CD4-positive, alpha-beta T cell (primary cell): ENCODE measurements around the gene CASP7. TPM values are rescaled to one million over a fixed set of nuclear protein-coding genes. Genes with fewer than 3 reads are reported as not detected.

Experiments used
- ATAC-seq: fragments of 200-7000 bp; cut with Tn5 transposase; one replicate; pipeline ENCODE4 v1.10.0; 2022; ENCODE audit warnings: mild to moderate bottlenecking; ENCODE audit not compliant: poor library complexity
- CTCF ChIA-PET: fragments of 350-600 bp; sonication (Branson Sonifier 250); formaldehyde crosslinking; loops from one replicate; lab custom pipeline; 2021; ENCODE audit warnings: antibody characterized with exemption, inconsistent platforms; lab: Charles Lee
- POLR2A ChIA-PET: fragments of 350-600 bp; sonication (Branson Sonifier 250); formaldehyde crosslinking; loops from one replicate; lab custom pipeline; 2021; ENCODE audit warnings: antibody characterized with exemption, inconsistent platforms; lab: Charles Lee
- DNase-seq, 14 experiments: peaks; one replicate each; pipeline ENCODE4 v3.0.0-alpha.2; 2013 to 2020; ENCODE audit warnings: mixed read lengths in 2 of 14
- H3K27ac ChIP-seq, 2 donors: one replicate each; pipeline versions ENCODE4 v1.5.1 to v1.7.0; 2013; ENCODE audit warnings: low read length in 2 of 2, low read depth in 1 of 2, mild to moderate bottlenecking in 1 of 2
- H3K27me3 ChIP-seq, 2 experiments: 1 replicate in 1 of 2; 2 replicates in 1 of 2; pipeline versions ENCODE4 v1.6.1 to v1.7.0; 2013; ENCODE audit warnings: low read length in 2 of 2, control low read depth in 1 of 2, mild to moderate bottlenecking in 1 of 2, moderate library complexity in 1 of 2; ENCODE audit not compliant: insufficient read depth in 2 of 2, control insufficient read depth in 1 of 2
- H3K36me3 ChIP-seq: one replicate; pipeline ENCODE4 v1.6.1; 2013; ENCODE audit warnings: low read length, control low read depth; ENCODE audit not compliant: insufficient read depth
- H3K4me1 ChIP-seq: one replicate; pipeline ENCODE4 v1.6.1; 2013; ENCODE audit warnings: low read length, control low read depth; ENCODE audit not compliant: insufficient read depth
- H3K4me3 ChIP-seq: one replicate; pipeline ENCODE4 v1.5.1; 2013; ENCODE audit warnings: mild to moderate bottlenecking, low read length, moderate library complexity
- H3K9me3 ChIP-seq, 2 experiments: 1 replicate in 1 of 2; 2 replicates in 1 of 2; pipeline versions ENCODE4 v1.6.1 to v1.7.0; 2013; ENCODE audit warnings: low read length in 2 of 2, mild to moderate bottlenecking in 2 of 2, control low read depth in 1 of 2, moderate library complexity in 1 of 2; ENCODE audit not compliant: control insufficient read depth in 1 of 2, insufficient read depth in 1 of 2
- H3K27ac Mint-ChIP-seq: one replicate; pipeline ENCODE4 v1.8.0; 2020; ENCODE audit warnings: mixed read lengths
- H3K27me3 Mint-ChIP-seq: one replicate; pipeline ENCODE4 v1.8.0; 2021; ENCODE audit warnings: mixed read lengths
- H3K36me3 Mint-ChIP-seq: one replicate; pipeline ENCODE4 v1.8.0; 2021; ENCODE audit warnings: low read depth, mixed read lengths
- H3K4me1 Mint-ChIP-seq: one replicate; pipeline ENCODE4 v1.8.0; 2021; ENCODE audit warnings: low read depth, mixed read lengths
- H3K4me3 Mint-ChIP-seq: one replicate; pipeline ENCODE4 v1.8.0; 2020; ENCODE audit warnings: mild to moderate bottlenecking, mixed read lengths
- H3K9me3 Mint-ChIP-seq: one replicate; pipeline ENCODE4 v1.8.0; 2020; ENCODE audit warnings: mixed read lengths
- intact Hi-C, 2 experiments: fragments of 100-400 bp; cut with DNase I in 1 of 2; cut with micrococcal nuclease in 1 of 2; formaldehyde crosslinking; loops; one replicate each; pipeline versions ENCODE4 v1.15.1 to v1.9.0; 2023 to 2025; cut with DNase I, micrococcal nuclease
- total RNA-seq, 174 experiments: library from RNA in 2 of 174; stranded (reverse) in 2 of 174; gene quantifications; one replicate each; pipeline ENCODE4 v1.2.3 and lab custom pipeline; 2021 to 2026
- TF ChIP-seq, protein P1 (sequence below): fragments of 200-600 bp; IDR thresholded peaks from one replicate; pipeline ENCODE4 v1.8.0; 2022; ENCODE audit warnings: antibody characterized with exemption, mild to moderate bottlenecking

The CASP7 gene
- total RNA-seq, 2 experiments from 2014 or later, result 8.5 to 8.6 TPM

DNA sequence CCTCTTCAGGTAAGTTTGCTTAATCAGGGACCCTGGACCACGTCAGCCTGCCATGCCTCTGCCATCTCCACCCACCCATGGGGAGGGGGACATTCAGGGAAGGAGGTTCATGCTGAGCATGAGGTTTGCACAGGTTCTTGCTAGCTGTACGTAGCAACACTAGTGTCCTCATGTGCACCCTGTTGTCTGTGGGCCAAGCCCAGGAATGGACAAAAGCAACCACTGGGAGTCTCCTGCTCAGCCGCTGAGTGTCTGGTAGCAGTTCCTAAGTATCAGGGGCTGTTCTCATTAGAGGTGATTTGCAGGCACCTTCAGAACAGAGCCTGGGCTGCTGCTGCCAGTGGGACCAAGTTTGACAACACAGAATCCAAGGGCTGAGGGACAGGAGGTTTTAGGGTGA is 17.9 kb downstream of the CASP7 start:
- H3K4me1 Mint-ChIP-seq, result peaks cover 6% of the 10 kb centered on the region
- H3K27me3 ChIP-seq, result no peaks in the 10 kb centered on the region
- DNase-seq (no peak), ATAC-seq (no peak)
- peaks cover 92% of the 10 kb centered on the region for H3K36me3 Mint-ChIP-seq
- H3K27ac ChIP-seq, result no peak overlapping the region
- H3K9me3 ChIP-seq, result peaks cover 1 to 10% of the 10 kb centered on the region in 2 experiments
- TF ChIP-seq, protein P1, sequence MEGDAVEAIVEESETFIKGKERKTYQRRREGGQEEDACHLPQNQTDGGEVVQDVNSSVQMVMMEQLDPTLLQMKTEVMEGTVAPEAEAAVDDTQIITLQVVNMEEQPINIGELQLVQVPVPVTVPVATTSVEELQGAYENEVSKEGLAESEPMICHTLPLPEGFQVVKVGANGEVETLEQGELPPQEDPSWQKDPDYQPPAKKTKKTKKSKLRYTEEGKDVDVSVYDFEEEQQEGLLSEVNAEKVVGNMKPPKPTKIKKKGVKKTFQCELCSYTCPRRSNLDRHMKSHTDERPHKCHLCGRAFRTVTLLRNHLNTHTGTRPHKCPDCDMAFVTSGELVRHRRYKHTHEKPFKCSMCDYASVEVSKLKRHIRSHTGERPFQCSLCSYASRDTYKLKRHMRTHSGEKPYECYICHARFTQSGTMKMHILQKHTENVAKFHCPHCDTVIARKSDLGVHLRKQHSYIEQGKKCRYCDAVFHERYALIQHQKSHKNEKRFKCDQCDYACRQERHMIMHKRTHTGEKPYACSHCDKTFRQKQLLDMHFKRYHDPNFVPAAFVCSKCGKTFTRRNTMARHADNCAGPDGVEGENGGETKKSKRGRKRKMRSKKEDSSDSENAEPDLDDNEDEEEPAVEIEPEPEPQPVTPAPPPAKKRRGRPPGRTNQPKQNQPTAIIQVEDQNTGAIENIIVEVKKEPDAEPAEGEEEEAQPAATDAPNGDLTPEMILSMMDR, result no peak
- peaks cover 39% of the 10 kb centered on the region for H3K36me3 ChIP-seq
- H3K4me3 Mint-ChIP-seq, result no peak overlapping the region
- intact Hi-C loops, result no loop called here
- no peak overlapping the region for H3K27ac Mint-ChIP-seq
- peaks cover 2% of the 10 kb centered on the region for H3K4me1 ChIP-seq
- no peak overlapping the region for H3K4me3 ChIP-seq
- H3K9me3 Mint-ChIP-seq, result peaks cover 8% of the 10 kb centered on the region
- POLR2A ChIA-PET, result no interaction called here
- H3K27me3 Mint-ChIP-seq, result no peaks in the 10 kb centered on the region
- CTCF ChIA-PET, result no interaction called here

DNA sequence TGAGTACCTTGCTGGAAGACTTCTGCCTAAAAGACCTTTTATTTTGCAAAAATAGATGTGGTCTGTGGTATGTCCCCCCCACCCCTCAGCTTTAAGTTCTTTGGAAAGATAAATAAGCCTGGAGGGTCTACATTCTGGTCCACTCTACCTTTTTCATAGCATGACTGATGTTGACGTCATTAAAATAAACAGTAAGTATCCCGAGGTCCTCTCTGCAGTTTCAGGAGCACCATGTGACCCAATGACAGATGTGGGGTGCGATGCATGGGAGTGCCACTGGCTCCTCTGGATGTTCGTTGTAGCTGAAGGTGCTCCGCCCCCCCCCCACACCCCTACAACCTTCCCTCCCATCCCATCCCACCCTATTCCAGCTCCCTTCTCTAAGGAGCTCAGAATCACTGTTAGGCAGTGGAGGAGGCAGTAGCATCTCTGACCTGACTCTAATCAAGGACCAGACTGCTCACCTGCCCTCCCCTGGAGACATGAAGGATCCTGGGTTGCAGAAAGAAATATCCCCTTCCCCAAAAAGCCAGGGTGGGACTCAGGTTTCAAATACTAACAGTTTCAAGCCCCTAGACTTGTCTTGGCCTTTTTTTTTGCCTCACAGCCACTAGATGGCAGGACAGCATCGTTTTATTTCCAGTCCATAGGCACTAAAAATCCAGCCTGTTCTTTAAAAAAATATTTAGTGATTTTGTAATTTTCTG is 25.1 kb downstream of the CASP7 start:
- Mint-ChIP-seq H3K9me3 (no peaks in the 10 kb centered on the region), H3K36me3 (peaks cover 30% of the 10 kb centered on the region), H3K4me3 (no peak overlapping the region), H3K27ac (no peak overlapping the region), H3K4me1 (peaks cover 36% of the 10 kb centered on the region), H3K27me3 (no peaks in the 10 kb centered on the region)
- no peak overlapping the region for H3K4me3 ChIP-seq
- intact Hi-C loops, result loop anchor here (2.0 kb wide), 2 partner anchors 396 to 400 kb away; no protein-coding TSS in a partner anchor
- ATAC-seq, result no peak
- DNase-seq, result peak in 4 of 14 experiments; percentile 22 to 55 (median 40)
- POLR2A ChIA-PET, result interaction anchor here (0.5 kb wide), 1 partner anchor 454 kb away, joined by 4 read pairs; no protein-coding TSS in a partner anchor
- H3K4me1 ChIP-seq, result peaks cover 20% of the 10 kb centered on the region
- CTCF ChIA-PET, result interaction anchor here (0.6 kb wide), 1 partner anchor 374 kb away, joined by 4 read pairs; no protein-coding TSS in a partner anchor
- H3K9me3 ChIP-seq, result no peaks in the 10 kb centered on the region
- TF ChIP-seq, protein P1, result peak; percentile 36
- no peak overlapping the region for H3K27ac ChIP-seq
- H3K36me3 ChIP-seq, result peaks cover 7% of the 10 kb centered on the region
- no peaks in the 10 kb centered on the region for H3K27me3 ChIP-seq

DNA sequence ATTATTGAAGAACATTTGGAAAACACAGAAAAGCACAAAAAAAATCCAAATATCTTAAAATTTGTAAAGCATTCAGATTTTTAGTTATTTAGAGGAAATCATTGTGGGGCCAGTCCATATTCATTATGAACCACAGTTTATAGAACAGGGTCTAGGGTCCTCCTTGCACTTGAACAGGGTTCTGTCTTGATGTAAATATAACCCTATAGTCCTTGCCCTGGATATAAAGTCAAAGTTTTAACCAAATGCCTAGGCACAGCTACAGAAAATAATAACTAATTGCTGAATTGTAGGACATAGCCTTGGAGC is 25.6 kb downstream of the CASP7 start:
- H3K4me3 ChIP-seq, result no peak overlapping the region
- H3K4me1 Mint-ChIP-seq, result peaks cover 41% of the 10 kb centered on the region
- H3K27me3 ChIP-seq, result no peaks in the 10 kb centered on the region
- peaks cover 7% of the 10 kb centered on the region for H3K36me3 ChIP-seq
- ATAC-seq, result no peak
- ChIA-PET CTCF (interaction anchor here (0.6 kb wide), 1 partner anchor 373 kb away, joined by 4 read pairs; no protein-coding TSS in a partner anchor), POLR2A (interaction anchor here (0.5 kb wide), 1 partner anchor 454 kb away, joined by 4 read pairs; no protein-coding TSS in a partner anchor)
- intact Hi-C loops, result loop anchor here (2.0 kb wide), 2 partner anchors 396 to 400 kb away; no protein-coding TSS in a partner anchor
- no peak for DNase-seq
- no peak overlapping the region for H3K27ac ChIP-seq
- no peak overlapping the region for H3K4me3 Mint-ChIP-seq
- no peaks in the 10 kb centered on the region for H3K9me3 ChIP-seq
- no peaks in the 10 kb centered on the region for H3K9me3 Mint-ChIP-seq
- no peaks in the 10 kb centered on the region for H3K27me3 Mint-ChIP-seq
- H3K27ac Mint-ChIP-seq, result no peak overlapping the region
- H3K4me1 ChIP-seq, result peaks cover 20% of the 10 kb centered on the region
- H3K36me3 Mint-ChIP-seq, result peaks cover 30% of the 10 kb centered on the region
- TF ChIP-seq, protein P1, result peak; percentile 3
